Endodermal cell (in vitro differentiated cells): ENCODE measurements around the gene RUFY1. TPM values are rescaled to one million over a fixed set of nuclear protein-coding genes. Genes with fewer than 3 reads are reported as not detected.

ENCODE experiments used
- total RNA-seq, 2 donors: library from RNA; stranded (reverse); fragmentation: NEBNext Ultra II Directional in 1 of 2; extraction: Animal tissue kit (Norgen Biotek cat#: 25700) in 1 of 2; gene quantifications; 2 replicates in 1 of 2; 3 replicates in 1 of 2; pipeline ENCODE4 v1.2.1, GENCODE V29; 2021

Gene RUFY1
- total RNA-seq, 2 donors from 2014 or later = 45.7 to 74.0 TPM

Other genes with a start within 250 kb of the RUFY1 start
- 1 to 10 TPM; 1.2 to 2.6 TPM for gene ADAMTS2, start 205.1 kb upstream of the RUFY1 start, total RNA-seq
- gene HNRNPH1, start 73.1 kb downstream of the RUFY1 start, total RNA-seq = 100 to 1,000 TPM; 801 to 885 TPM
- gene CBY3, start 130.5 kb downstream of the RUFY1 start, total RNA-seq = not detected
- gene CANX, start 148.4 kb downstream of the RUFY1 start, total RNA-seq = 100 to 1,000 TPM; 389 to 615 TPM
- gene MAML1, start 182.3 kb downstream of the RUFY1 start, total RNA-seq = 10 to 100 TPM; 38.9 to 41.4 TPM
- 1 to 10 TPM; 5.7 to 6.3 TPM for gene LTC4S, start 243.4 kb downstream of the RUFY1 start, total RNA-seq